Measurements from ENCODE around the gene RBMS1. TPM values are rescaled to one million over a fixed set of nuclear protein-coding genes. Genes with fewer than 3 reads are reported as not detected.

RBMS1 gene
- total and polyA plus RNA-seq, 2 of the 13 experiments (the other 11 are each of a cell fraction or from before 2014, with no cell fraction given) = 55.5 to 110 TPM

DNA sequence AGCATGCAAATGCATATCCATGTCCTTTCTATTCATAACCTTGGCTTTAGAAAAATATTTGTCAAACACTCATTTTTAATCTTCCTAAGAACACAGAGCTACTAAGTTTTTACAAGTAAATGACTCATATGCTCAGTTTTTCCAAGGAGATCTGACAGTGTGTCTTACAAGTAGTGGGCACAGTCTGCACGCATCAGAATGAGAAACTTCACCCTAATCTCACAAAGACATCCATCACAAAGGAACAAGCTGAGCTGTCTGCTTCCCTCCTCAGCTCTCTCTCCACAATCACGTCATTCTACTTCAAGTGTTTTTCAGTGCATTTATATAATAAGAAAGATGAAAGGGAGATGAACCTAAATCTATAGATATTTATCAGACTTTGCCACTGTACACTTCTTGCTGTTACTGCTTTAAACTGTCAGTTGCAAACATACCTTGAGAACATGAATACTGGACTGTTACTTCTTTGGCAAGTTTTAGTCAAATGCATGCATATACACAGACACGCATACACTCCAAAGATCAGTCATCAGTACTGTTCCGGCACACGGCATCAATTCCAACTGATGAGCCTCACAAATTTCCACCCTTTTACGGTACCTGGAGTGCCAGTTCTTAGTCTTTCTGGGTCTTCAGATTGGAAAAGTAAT, 75.7 kb downstream of the RBMS1 start:
- H3K9ac ChIP-seq (ENCODE audit: insufficient read depth, low read depth, low read length) = no peak overlapping the region

DNA sequence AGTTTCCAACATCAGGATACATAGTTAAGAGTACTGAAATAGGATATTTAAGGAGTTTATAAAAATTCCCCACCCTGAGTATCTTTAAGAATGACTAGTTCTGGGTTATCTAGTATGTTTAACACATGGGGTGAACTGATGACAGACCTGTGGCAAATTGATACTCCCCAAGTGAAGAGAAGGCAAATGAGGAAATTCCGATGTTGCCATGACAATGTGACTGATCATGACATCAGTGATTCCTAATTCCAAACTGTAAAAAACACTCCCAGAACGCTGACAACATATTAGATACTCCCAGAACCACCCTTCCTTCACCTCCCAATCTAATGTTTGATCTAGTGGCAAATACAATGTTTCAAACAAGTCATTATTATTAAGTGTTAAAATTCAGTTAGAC, 77.6 kb downstream of the RBMS1 start:
- no peak overlapping the region for H3K4me3 ChIP-seq (replicated peaks in 1 of 3; ENCODE audit: insufficient read depth in 1 of 3, low read depth in 2 of 3, low read length in 3 of 3)
- peaks cover 14% of the 10 kb centered on the region for H3K4me1 ChIP-seq (ENCODE audit: insufficient read depth, low read length)
- no peaks in the 10 kb centered on the region for H3K27me3 ChIP-seq (ENCODE audit: control insufficient read depth in 1 of 2, insufficient read depth in 2 of 2, low read length in 2 of 2)
- H3K79me2 ChIP-seq (ENCODE audit: insufficient read depth, low read length) = no peaks in the 10 kb centered on the region
- ChIA-PET POLR2A (no interaction called here), CTCF (ENCODE audit: low intra/inter-chr PET ratio, low total read pairs) (no interaction called here)
- DNase-seq (ENCODE audit: low spot score) (no peak), FAIRE-seq (no peak), ATAC-seq (no peak)
- no peaks in the 10 kb centered on the region for H3K9me3 ChIP-seq (ENCODE audit: low read length)
- 0 out of 5 replicates have a peak, but pooled peaks cover 0 to 1% of the 10 kb centered on the region in 2 experiments for H3K36me3 ChIP-seq (replicated peaks in 1 of 2; ENCODE audit: control insufficient read depth in 1 of 2, insufficient read depth in 2 of 2, low read length in 2 of 2)
- H3K4me2 ChIP-seq (ENCODE audit: low read depth, low read length) = no peak overlapping the region
- in situ Hi-C loops (cut with HindIII; ENCODE audit: extremely low pct_ligation_motif_present, low pct_unique_long_range_greater_than_20kb) = no loop called here
- H4K20me1 ChIP-seq (ENCODE audit: insufficient read depth, low read length) = peaks cover 11% of the 10 kb centered on the region; the same call in 1 of the 2 replicates
- no peak overlapping the region for H3K9ac ChIP-seq (ENCODE audit: insufficient read depth, low read depth, low read length)
- 96% methylated on average over 2 of the region's 2 CpGs for WGBS (ENCODE audit: low lambda C conversion rate)
- H3K27ac ChIP-seq (ENCODE audit: extremely low read length, insufficient read depth, low read length) = no peak overlapping the region
- BruUV-seq (replicated peaks) = no TSS peak
- TF ChIP-seq CREB1 (IDR thresholded peaks at IDR 0.05) (peak; percentile 26; the same call in 1 of the 2 replicates), CREB1 (CRISPR knock-in tag; IDR thresholded peaks at IDR 0.05) (no peak), PHB2 (IDR thresholded peaks at IDR 0.05; ENCODE audit: partially characterized antibody) (no peak), BCL6 (CRISPR knock-in tag; IDR thresholded peaks at IDR 0.05) (no peak)
- intact Hi-C loops (cut with micrococcal nuclease; ENCODE audit: unreplicated experiment) = no loop called here
- H2AFZ ChIP-seq (ENCODE audit: low read length) = no peak overlapping the region

More for the DNA sequence above, 75.7 kb downstream of the RBMS1 start:
- Histone ChIP-seq H3K36me3 (replicated peaks in 1 of 2; ENCODE audit: control insufficient read depth in 1 of 2, insufficient read depth in 2 of 2, low read length in 2 of 2) (0 out of 5 replicates have a peak, but pooled peaks cover 0 to 1% of the 10 kb centered on the region in 2 experiments), H3K27ac (ENCODE audit: extremely low read length, insufficient read depth, low read length) (no peak overlapping the region), H3K4me2 (ENCODE audit: low read depth, low read length) (no peak overlapping the region), H3K9me3 (ENCODE audit: low read length) (no peaks in the 10 kb centered on the region), H3K79me2 (ENCODE audit: insufficient read depth, low read length) (no peaks in the 10 kb centered on the region), H3K27me3 (ENCODE audit: control insufficient read depth in 1 of 2, insufficient read depth in 2 of 2, low read length in 2 of 2) (no peaks in the 10 kb centered on the region), H4K20me1 (ENCODE audit: insufficient read depth, low read length) (peaks cover 6% of the 10 kb centered on the region; the same call in 1 of the 2 replicates), H3K4me1 (ENCODE audit: insufficient read depth, low read length) (0 out of 2 replicates have a peak, but pooled peaks cover 5% of the 10 kb centered on the region), H3K4me3 (replicated peaks in 1 of 3; ENCODE audit: insufficient read depth in 1 of 3, low read depth in 2 of 3, low read length in 3 of 3) (no peak overlapping the region), H2AFZ (ENCODE audit: low read length) (no peak overlapping the region)
- in situ Hi-C loops (cut with HindIII; ENCODE audit: extremely low pct_ligation_motif_present, low pct_unique_long_range_greater_than_20kb) = no loop called here
- DNase-seq (ENCODE audit: low spot score) = no peak
- ChIA-PET CTCF (ENCODE audit: low intra/inter-chr PET ratio, low total read pairs) (no interaction called here), POLR2A (no interaction called here)
- TF ChIP-seq TBP (CRISPR knock-in tag; IDR thresholded peaks at IDR 0.05) (no peak), SAFB2 (CRISPR knock-in tag; IDR thresholded peaks at IDR 0.05; ENCODE audit: borderline replicate concordance, low read depth) (no peak), ZNF788 (CRISPR knock-in tag; IDR thresholded peaks at IDR 0.05; ENCODE audit: borderline replicate concordance) (no peak), HNRNPK (IDR thresholded peaks at IDR 0.05; ENCODE audit: low read depth, low read length, poor library complexity, severe bottlenecking) (no peak), SATB2 (CRISPR knock-in tag; IDR thresholded peaks at IDR 0.05) (no peak), TMF1 (CRISPR knock-in tag; IDR thresholded peaks at IDR 0.05; ENCODE audit: low read depth) (no peak)
- TF ChIP-seq, protein P1, sequence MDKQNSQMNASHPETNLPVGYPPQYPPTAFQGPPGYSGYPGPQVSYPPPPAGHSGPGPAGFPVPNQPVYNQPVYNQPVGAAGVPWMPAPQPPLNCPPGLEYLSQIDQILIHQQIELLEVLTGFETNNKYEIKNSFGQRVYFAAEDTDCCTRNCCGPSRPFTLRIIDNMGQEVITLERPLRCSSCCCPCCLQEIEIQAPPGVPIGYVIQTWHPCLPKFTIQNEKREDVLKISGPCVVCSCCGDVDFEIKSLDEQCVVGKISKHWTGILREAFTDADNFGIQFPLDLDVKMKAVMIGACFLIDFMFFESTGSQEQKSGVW (CRISPR knock-in tag; IDR thresholded peaks at IDR 0.05; ENCODE audit: borderline replicate concordance) = no peak
- WGBS (ENCODE audit: low lambda C conversion rate) = 97% methylated on average over 6 of the region's 6 CpGs
- BruUV-seq (replicated peaks) = no TSS peak
- FAIRE-seq = no peak
- intact Hi-C loops (cut with micrococcal nuclease; ENCODE audit: unreplicated experiment) = no loop called here
- no peak for ATAC-seq

Measured in HepG2 (cell line).